Measurements from ENCODE around the gene PPM1F. TPM values are rescaled to one million over a fixed set of nuclear protein-coding genes. Genes with fewer than 3 reads are reported as not detected.
"Not testable (repeated sequence)": the region's sequence is repeated elsewhere in the genome, so short reads cannot be mapped to it uniquely, and the experiment has no call there.

PPM1F gene
- total RNA-seq, 4 donors from 2014 or later, result 18.3 to 29.5 (median 25.8) TPM

DNA sequence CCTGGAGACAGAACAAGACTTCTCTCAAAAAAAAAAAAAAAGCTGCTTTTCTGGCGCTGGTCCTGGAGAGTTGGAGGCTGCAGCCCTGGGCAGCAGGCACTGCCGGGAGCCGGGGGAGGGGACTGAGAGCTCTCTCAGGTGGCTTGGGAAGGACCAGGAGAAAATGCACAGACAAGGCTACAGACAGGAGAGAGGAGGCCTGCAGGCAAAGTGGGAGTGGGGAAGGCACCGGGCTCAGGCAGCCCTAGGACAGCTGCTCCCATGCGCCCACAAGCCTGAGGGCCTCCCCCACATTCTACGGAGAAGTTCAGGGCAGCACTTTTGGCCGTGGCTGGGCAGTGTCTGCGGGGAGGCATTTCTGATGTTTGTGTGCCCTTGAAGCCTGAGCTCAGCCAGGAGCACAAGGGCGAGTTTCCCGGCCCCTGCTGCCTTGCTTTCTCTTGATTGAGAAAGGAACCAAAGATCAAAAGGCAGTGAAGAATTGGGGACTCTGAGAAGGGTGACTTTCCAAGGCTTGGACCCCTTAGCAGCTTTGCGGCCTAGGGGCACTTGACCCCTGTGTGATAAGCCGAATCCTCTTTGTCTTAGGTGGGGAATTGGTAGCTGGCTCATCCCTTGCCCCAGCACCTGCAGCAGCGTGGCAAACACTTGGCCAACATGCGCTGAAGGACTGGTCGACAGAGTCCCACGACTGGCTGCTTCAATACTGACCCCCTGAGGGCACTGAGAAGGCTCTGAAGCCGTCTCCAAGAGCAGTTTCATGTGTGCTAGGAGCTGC is 35.3 kb downstream of the PPM1F start:
- TF ChIP-seq, protein P1, sequence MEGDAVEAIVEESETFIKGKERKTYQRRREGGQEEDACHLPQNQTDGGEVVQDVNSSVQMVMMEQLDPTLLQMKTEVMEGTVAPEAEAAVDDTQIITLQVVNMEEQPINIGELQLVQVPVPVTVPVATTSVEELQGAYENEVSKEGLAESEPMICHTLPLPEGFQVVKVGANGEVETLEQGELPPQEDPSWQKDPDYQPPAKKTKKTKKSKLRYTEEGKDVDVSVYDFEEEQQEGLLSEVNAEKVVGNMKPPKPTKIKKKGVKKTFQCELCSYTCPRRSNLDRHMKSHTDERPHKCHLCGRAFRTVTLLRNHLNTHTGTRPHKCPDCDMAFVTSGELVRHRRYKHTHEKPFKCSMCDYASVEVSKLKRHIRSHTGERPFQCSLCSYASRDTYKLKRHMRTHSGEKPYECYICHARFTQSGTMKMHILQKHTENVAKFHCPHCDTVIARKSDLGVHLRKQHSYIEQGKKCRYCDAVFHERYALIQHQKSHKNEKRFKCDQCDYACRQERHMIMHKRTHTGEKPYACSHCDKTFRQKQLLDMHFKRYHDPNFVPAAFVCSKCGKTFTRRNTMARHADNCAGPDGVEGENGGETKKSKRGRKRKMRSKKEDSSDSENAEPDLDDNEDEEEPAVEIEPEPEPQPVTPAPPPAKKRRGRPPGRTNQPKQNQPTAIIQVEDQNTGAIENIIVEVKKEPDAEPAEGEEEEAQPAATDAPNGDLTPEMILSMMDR (IDR thresholded peaks at IDR 0.05), result no peak
- TF ChIP-seq POLR2A (IDR thresholded peaks at IDR 0.05), result no peak
- intact Hi-C loops (cut with DNase I; ENCODE audit: low total_unique reads), result no loop called here
- no peak for DNase-seq (ENCODE audit: low spot score in 2 of 2)
- WGBS, 2 donors, result 51 to 65% methylated on average over 17 of the region's 17 CpGs
- no peak overlapping the region for H3K4me3 ChIP-seq (ENCODE audit: low read depth, poor library complexity, severe bottlenecking)

- no peak overlapping the region for H3K4me3 ChIP-seq (ENCODE audit: low read depth, poor library complexity, severe bottlenecking)
- no peak for DNase-seq (ENCODE audit: low spot score in 2 of 2)
- TF ChIP-seq POLR2A (IDR thresholded peaks at IDR 0.05), result no peak
- TF ChIP-seq, protein P1 (IDR thresholded peaks at IDR 0.05), result no peak
- intact Hi-C loops (cut with DNase I; ENCODE audit: low total_unique reads), result no loop called here
- 87 to 91% methylated on average over 4 of the region's 4 CpGs for WGBS, 2 donors
Observed at GRCh38 chr22:21916309-21916918, 36.2 kb downstream of the PPM1F start.

DNA sequence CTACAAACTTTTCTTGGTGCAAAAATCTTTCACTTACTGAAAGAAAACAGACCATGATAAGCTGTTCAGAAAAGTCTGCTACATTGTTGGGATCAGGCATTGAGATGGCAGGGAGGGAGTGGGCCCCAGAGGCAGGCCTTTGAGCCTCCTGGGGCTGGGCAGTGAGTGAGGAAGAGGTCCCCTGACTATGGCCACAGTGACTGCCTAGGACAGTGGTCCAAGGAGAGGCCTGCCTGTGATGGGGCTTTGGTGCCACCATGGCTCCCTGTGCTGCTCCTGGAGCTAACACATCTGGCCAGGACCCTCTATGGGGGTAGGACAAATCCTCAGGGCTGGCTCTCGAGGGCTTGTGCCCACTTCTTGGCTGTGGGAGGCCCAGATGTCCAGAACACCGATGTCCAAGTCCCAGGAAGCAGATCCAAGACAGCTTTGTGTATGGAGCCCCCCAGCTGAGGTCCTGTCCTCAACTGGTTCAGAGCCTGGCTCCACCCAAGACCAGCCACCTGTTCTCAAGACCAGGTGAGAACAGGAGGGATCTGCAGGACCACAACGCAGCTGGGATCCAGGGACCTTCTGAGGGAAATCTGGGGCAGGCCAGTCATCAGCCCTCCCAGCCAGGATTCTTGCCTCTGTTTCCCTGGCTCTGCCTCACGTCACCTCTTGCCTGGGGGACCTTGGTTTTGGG is 36.9 kb downstream of the PPM1F start:
- no peak overlapping the region for H3K4me3 ChIP-seq (ENCODE audit: low read depth, poor library complexity, severe bottlenecking)
- WGBS, 2 donors, result 89 to 95% methylated on average over 4 of the region's 4 CpGs
- no peak for TF ChIP-seq POLR2A (IDR thresholded peaks at IDR 0.05)
- TF ChIP-seq, protein P1 (IDR thresholded peaks at IDR 0.05), result no peak
- DNase-seq (ENCODE audit: low spot score in 2 of 2), result no peak
- intact Hi-C loops (cut with DNase I; ENCODE audit: low total_unique reads), result no loop called here

DNA sequence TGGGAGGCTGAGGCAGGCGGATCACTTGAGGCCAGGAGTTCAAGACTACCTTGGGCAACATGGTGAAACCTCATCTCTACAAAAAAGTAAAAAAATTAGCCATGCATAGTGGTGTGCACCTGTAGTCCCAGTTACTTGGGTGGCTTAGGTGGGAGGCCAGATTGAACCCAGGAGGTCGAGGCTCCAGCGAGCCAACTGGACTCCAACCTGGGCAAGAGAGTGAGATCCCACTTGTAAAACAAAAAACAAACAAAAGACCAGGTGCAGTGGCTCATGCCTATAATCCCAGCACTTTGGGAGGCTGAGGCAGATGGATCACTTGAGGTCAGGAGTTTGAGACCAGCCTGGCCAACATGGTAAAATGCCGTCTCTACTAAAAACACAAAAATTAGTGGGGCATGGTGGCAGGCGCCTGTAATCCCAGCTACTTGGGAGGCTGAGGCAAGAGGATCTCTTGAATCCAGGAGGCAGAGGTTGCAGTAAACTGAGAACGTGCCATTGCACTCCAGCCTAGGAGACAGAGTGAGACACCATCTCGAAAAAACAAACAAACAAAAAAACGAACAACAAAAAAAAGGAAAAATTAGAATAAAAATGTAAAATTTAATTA is 38.5 kb downstream of the PPM1F start:
- intact Hi-C loops (cut with DNase I; ENCODE audit: low total_unique reads); DNase-seq (ENCODE audit: low spot score in 2 of 2); H3K4me3 ChIP-seq (ENCODE audit: low read depth, poor library complexity, severe bottlenecking): not testable (repeated sequence)
- WGBS, 2 donors, result 88 to 96% methylated on average over 8 of the region's 8 CpGs

GRCh38 chr22:21910367-21910766 is 42.3 kb downstream of the PPM1F start:
- intact Hi-C loops (cut with DNase I; ENCODE audit: low total_unique reads); H3K4me3 ChIP-seq (ENCODE audit: low read depth, poor library complexity, severe bottlenecking); DNase-seq (ENCODE audit: low spot score in 2 of 2): not testable (repeated sequence)
- WGBS, 2 donors, result 86 to 87% methylated on average over 4 of the region's 4 CpGs

GRCh38 chr22:21909871-21910270 is 42.8 kb downstream of the PPM1F start:
- 90 to 98% methylated on average over 2 of the region's 2 CpGs for WGBS, 2 donors
- intact Hi-C loops (cut with DNase I; ENCODE audit: low total_unique reads), result no loop called here
- TF ChIP-seq POLR2A (IDR thresholded peaks at IDR 0.05), result no peak
- TF ChIP-seq, protein P1 (IDR thresholded peaks at IDR 0.05), result no peak
- H3K4me3 ChIP-seq (ENCODE audit: low read depth, poor library complexity, severe bottlenecking), result no peak overlapping the region
- no peak for DNase-seq (ENCODE audit: low spot score in 2 of 2)

Data from lower leg skin (tissue), 4 donors.